GM18873 (cell line): ENCODE data around the gene MGAT3.

Experiments
- ATAC-seq: cut with Tn5 transposase; IDR thresholded peaks from one replicate; pipeline ENCODE4 v1.9.1; 2021; ENCODE audit warnings: mild to moderate bottlenecking, moderate library complexity, moderate number of reproducible peaks; ENCODE audit not compliant: unreplicated experiment, low FRiP score

The MGAT3 gene

DNA sequence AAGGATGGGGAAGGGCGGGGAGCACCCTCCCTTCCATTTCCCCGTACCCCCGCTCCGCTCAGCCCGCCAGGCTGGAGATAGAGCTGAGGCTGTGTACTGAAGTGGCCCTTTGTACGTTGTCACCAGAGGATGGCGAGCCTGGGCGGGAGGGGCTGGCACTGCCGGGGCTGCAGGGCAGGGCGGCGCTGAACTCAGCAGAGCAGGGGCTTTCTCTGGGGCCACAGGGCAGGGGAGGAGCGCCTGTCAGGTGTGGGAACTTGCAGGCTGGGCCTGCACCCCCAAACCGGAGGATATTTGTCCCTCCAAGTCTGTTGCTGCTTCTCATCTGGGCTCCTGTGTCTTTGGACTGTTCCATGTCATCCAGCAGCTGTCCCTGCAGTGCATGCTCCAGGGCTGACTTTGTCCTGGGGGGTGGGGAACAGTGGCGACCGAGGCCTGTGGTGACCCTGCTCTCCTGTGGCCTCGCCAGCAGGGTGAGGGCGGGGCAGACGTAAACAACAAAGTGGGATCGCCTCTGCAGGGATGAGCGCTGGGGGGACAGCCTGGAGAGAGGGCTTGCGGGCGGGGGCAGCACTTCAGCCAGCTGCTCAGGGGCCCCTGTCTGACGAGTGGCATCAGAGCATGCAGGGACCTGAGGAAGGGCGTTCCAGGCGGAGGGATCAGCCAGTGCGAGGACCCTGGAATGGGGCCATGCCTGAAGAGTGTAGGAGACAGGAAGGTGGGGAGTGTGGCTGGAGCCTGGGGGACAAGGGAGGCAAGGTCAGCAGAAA lies 13.1 kb downstream of the MGAT3 start:
- no peak for ATAC-seq

DNA sequence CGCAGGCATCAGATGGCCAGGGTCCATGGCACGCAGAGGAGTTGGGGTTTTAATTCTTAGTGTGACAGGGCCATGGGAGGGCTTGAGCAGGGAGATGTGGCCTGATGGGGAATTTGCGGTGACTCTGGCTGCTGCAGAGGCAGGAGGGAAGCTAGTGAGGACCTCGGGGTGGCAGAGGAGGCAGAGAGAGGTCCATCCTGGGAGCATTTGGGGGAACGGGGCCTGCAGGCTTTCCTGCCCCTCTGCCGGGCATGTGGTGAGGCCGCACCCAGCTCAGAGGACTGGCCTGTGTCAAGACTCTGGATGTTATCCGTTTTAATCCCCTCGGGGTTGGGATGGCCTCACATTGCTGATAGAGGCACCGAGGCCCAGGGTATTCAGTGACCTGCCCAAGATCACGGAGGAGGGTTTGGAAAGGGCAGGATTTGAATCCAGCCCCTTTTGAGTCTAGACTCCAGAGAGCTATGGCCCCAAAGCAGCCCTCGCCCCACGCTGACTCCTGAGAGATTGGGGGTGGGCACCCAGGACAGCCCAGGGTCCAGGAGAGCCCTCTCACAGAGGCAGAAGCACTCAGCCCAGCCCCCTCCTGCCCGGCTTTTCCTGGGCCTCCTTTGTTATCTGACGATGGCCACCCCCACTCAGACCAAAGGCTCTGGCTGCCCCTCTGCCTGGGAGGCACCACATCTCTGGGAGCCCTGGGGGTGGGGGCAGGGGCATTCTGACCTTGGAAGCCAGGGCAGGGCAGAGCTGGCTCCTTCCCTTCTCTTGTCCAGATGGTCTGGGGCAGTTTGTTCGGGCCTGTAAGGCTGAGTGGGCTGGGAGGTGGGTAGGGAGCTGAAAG lies 13.9 kb downstream of the MGAT3 start:
- ATAC-seq: no peak

- ATAC-seq: no peak
These were observed 14.7 kb downstream of the MGAT3 start for GRCh38 chr22:39471381-39472141.

DNA sequence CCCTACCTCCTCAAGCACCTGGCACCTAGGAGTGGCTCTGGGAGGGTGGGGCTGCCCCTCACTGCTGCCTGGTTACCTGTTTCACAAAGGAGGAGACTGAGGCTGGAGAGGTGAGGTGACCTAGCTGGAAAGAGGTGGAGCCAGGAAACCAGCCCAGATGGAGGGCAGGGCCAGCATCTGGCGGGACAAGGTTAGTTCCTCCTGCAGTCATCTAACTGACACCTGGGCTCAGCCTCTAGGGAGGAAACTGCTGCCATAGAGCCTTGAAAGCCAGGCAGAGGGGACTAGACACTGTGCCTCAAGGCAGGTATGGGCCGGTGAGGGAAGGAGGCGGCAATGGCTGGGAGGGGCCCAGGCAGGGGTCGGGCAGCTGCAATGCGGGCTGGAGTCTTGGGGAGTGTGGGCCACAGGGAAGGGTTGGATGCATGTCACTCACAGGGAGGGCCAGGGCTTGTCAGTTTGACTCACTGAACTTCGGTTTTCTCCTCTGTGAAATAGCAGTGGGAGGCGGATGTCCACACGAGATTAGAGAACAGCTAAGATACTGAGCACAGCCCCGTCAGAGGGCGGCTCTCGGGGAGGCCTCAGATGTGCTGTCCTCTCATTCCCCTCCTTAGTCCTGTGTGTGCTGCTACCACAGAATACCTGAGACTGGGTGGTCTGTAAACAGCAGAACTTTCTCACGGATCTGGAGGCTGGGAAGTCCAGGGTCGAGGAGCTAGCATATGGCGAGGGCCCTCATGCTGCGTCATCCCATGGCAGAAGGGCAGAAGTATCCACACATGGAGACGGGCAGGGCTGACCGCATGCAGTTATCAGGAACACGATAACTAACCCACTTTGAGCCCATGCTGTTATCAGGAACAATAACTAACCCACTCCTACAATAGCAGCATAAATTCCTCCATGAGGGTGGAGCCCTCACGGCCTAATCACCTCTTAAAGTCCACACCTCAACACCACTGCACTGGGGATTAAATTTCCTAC lies 16.1 kb downstream of the MGAT3 start:
- ATAC-seq: no peak

GRCh38 chr22:39473851-39474250 lies 17.0 kb downstream of the MGAT3 start:
- no peak for ATAC-seq

GRCh38 chr22:39474351-39475111 lies 17.7 kb downstream of the MGAT3 start:
- no peak for ATAC-seq

DNA sequence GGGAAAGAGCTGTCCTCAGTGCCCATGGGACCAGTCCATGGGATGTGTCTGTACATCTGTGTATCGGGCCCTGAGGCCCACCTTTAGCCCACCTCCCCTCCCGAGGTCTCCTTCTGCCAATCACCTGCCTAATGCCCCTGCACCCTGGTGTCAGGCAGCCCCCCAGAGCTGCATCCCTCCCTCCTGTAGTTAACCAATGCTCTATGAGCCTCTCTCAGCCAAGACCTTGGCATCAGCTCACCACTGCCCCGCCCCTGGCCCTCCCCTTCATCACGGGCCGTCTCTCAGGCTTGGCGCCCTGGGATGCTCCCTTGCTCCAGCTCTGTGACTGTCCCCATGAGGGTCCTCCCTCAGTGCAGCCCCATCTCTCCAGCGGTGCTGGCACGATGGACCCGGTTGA lies 18.5 kb downstream of the MGAT3 start:
- no peak for ATAC-seq

- ATAC-seq: no peak
These were observed 19.1 kb downstream of the MGAT3 start for GRCh38 chr22:39475902-39476301.

DNA sequence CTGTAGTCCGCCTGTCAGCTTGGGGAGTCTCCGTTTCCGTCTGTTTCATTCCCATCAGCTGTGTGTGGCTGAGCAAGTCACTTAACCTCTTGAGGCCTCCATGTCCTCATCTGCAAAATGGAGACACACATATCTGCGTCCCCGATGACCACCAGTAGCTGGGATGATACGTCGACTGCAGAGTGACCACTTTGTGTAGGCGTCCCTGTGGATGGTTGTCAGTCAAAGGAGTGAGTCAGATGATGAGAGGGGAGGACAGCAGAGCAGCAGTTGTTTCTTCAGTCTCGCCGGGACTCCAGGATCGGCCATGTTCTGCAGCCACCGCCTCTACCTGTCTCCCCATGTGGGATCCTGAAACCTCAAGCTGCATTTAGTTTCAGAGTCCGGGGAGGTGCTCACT lies 19.9 kb downstream of the MGAT3 start:
- no peak for ATAC-seq

DNA sequence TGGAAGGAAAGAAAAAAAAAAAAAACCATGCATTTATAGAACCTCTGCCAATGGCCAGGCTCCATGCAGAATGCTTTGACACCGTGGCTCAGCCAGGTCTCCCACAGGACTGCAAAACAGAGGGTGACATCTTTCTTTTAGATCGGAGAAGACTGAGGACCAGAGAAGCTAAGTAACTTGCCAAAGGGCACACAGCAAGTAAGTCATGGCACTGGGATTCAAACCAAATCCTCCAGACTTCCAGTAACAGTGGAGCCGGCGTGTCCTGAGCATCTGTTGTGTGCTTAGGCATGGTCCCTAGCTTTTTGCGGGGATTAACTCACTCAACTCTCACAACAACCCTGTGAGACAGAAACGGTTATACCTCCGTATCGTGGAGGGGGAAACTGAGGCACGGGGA lies 20.7 kb downstream of the MGAT3 start:
- ATAC-seq: no peak

GRCh38 chr22:39478441-39478850 lies 21.6 kb downstream of the MGAT3 start:
- no peak for ATAC-seq

- no peak for ATAC-seq
These were observed 22.4 kb downstream of the MGAT3 start for GRCh38 chr22:39479254-39479653.

DNA sequence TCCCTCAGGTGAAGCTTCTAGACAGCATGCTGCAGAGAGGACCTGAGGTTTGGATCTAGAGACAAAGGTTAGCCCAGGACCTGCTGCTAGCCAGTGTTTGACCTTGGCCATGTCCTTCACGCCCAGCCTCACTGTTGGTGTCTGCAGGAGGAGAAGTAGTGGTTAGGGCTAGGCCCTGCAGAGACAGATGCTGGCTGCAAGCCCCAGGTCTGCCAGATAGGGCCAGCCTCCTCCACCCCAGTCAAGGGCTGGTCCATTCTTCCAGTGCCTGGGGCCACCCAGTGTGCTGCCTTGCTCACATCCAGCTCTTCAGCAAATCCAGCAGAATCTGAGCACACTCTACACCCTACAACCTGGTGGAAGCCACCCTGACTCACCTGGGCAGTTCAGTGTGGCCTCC lies 23.7 kb downstream of the MGAT3 start:
- no peak for ATAC-seq

DNA sequence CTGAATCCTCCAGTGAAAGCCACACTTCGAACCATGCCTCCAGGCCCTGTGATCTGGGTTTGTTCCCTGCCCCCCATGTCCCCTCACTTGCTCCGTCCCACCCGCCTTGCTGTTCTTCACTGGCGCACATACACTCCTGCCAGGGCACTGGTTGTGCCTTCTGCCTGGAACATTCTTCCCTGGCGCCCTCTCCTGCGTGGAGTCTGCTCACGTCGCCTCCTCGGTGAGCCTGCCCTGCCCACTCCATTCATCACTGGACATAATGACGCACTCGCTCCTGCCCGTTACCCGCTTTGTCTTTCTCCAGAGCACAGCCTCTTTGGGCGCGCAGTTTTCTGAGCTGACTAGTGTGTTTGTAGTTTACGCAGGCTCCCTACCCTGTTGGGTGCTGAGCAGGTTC lies 24.2 kb downstream of the MGAT3 start:
- no peak for ATAC-seq

GRCh38 chr22:39481595-39481994 lies 24.8 kb downstream of the MGAT3 start:
- ATAC-seq: no peak

GRCh38 chr22:39482768-39483167 lies 26.0 kb downstream of the MGAT3 start:
- no peak for ATAC-seq

GRCh38 chr22:39486951-39487825 lies 30.4 kb downstream of the MGAT3 start:
- no peak for ATAC-seq

DNA sequence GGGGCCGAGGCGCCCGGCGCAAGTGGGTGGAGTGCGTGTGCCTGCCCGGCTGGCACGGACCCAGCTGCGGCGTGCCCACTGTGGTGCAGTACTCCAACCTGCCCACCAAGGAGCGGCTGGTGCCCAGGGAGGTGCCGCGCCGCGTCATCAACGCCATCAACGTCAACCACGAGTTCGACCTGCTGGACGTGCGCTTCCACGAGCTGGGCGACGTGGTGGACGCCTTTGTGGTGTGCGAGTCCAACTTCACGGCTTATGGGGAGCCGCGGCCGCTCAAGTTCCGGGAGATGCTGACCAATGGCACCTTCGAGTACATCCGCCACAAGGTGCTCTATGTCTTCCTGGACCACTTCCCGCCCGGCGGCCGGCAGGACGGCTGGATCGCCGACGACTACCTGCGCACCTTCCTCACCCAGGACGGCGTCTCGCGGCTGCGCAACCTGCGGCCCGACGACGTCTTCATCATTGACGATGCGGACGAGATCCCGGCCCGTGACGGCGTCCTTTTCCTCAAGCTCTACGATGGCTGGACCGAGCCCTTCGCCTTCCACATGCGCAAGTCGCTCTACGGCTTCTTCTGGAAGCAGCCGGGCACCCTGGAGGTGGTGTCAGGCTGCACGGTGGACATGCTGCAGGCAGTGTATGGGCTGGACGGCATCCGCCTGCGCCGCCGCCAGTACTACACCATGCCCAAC lies 31.2 kb downstream of the MGAT3 start:
- no peak for ATAC-seq
